Astrocyte of the spinal cord (primary cell): Measurements from ENCODE around the gene FBXL7.

Experiments
- DNase-seq: peaks from one replicate; pipeline ENCODE4 v3.0.0; 2011; ENCODE audit warnings: low read depth, low spot score
- H3K4me3 ChIP-seq: 2 replicates; pipeline ENCODE4 v1.5.1; 2011; ENCODE audit warnings: low read depth, mild to moderate bottlenecking, low read length, moderate library complexity
- CTCF ChIP-seq: IDR thresholded peaks from 2 replicates; pipeline ENCODE4 v1.5.1; 2012; ENCODE audit warnings: low read depth, mild to moderate bottlenecking, low read length, inconsistent platforms
- in situ Hi-C: cut with HindIII; loops from 2 replicates; pipeline ENCODE4 v1.10.0; 2017; ENCODE audit warnings: low sequenced_read_pairs

Gene FBXL7

GRCh38 chr5:15566306-15566705 is 66.3 kb downstream of the FBXL7 start:
- peak; percentile 7 for DNase-seq
- in situ Hi-C loops: no loop called here
- TF ChIP-seq CTCF: no peak
- H3K4me3 ChIP-seq: no peak overlapping the region

- DNase-seq: no peak
- in situ Hi-C loops: no loop called here
- TF ChIP-seq CTCF: no peak
- H3K4me3 ChIP-seq: no peak overlapping the region
Observed at GRCh38 chr5:15566789-15567188, 66.8 kb downstream of the FBXL7 start.

- H3K4me3 ChIP-seq: no peak overlapping the region
- in situ Hi-C loops: no loop called here
- no peak for TF ChIP-seq CTCF
- no peak for DNase-seq
Observed at GRCh38 chr5:15570491-15570890, 70.5 kb downstream of the FBXL7 start.

- TF ChIP-seq CTCF: no peak
- DNase-seq: no peak
- in situ Hi-C loops: no loop called here
- H3K4me3 ChIP-seq: no peak overlapping the region
Observed at GRCh38 chr5:15571081-15571480, 71.1 kb downstream of the FBXL7 start.

- H3K4me3 ChIP-seq: no peak overlapping the region
- TF ChIP-seq CTCF: no peak
- DNase-seq: no peak
- in situ Hi-C loops: no loop called here
Observed at GRCh38 chr5:15571618-15572017, 71.6 kb downstream of the FBXL7 start.

- DNase-seq: peak; percentile 13
- no peak for TF ChIP-seq CTCF
- H3K4me3 ChIP-seq: no peak overlapping the region
- in situ Hi-C loops: no loop called here
Observed at GRCh38 chr5:15573590-15573989, 73.6 kb downstream of the FBXL7 start.

- no peak for DNase-seq
- TF ChIP-seq CTCF: no peak
- no peak overlapping the region for H3K4me3 ChIP-seq
- in situ Hi-C loops: no loop called here
Observed at GRCh38 chr5:15574128-15574527, 74.1 kb downstream of the FBXL7 start.
